Lower leg skin (tissue), 3 donors: ENCODE results near the gene PBOV1.

ENCODE experiments used
- POLR2A ChIP-seq, 2 donors: fragments of 450-650 bp; IDR thresholded peaks; one replicate each; pipeline ENCODE4 v1.6.1; 2016 to 2017; ENCODE audit warnings: antibody characterized with exemption in 2 of 2, mild to moderate bottlenecking in 1 of 2, moderate library complexity in 1 of 2
- TF ChIP-seq, protein P1 (sequence below), 3 donors: fragments of 450-650 bp; IDR thresholded peaks; one replicate each; pipeline ENCODE4 v1.5.1; 2016; ENCODE audit warnings: antibody characterized with exemption in 3 of 3, mild to moderate bottlenecking in 3 of 3, moderate library complexity in 2 of 3

DNA sequence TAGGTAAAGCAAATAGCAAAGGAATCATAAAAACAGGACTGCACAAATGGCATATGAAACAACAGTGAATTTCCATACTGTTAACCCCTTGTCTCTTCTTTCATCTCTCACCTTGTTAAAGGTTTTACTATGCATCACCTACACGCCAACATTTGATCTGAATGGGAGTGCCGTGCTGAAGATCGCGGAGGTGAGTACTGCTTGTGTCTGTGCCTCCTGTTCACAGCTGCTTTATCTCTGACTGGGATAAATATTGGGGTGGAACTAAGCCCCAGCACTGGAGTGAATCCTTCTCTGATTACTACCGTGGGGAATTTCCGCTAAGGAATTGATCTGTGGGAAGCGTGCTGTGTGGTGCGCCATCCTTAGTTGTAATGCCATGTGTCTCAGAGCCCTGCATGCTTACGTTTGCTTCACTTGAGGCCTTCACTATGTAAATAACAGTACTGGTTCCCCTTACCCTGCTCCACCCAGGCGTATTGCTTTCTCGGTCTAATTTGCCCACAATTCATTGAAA lies 11.4 kb upstream of the PBOV1 start:
- TF ChIP-seq POLR2A (IDR thresholded peaks at IDR 0.05), result no peak
- TF ChIP-seq, protein P1, sequence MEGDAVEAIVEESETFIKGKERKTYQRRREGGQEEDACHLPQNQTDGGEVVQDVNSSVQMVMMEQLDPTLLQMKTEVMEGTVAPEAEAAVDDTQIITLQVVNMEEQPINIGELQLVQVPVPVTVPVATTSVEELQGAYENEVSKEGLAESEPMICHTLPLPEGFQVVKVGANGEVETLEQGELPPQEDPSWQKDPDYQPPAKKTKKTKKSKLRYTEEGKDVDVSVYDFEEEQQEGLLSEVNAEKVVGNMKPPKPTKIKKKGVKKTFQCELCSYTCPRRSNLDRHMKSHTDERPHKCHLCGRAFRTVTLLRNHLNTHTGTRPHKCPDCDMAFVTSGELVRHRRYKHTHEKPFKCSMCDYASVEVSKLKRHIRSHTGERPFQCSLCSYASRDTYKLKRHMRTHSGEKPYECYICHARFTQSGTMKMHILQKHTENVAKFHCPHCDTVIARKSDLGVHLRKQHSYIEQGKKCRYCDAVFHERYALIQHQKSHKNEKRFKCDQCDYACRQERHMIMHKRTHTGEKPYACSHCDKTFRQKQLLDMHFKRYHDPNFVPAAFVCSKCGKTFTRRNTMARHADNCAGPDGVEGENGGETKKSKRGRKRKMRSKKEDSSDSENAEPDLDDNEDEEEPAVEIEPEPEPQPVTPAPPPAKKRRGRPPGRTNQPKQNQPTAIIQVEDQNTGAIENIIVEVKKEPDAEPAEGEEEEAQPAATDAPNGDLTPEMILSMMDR (IDR thresholded peaks at IDR 0.05), result no peak
